K562 (cell line): ENCODE data around the gene CDC5L. TPM values are rescaled to one million over a fixed set of nuclear protein-coding genes. Genes with fewer than 3 reads are reported as not detected.

Experiments used
- ATAC-seq: fragments of 200-7000 bp; cut with Tn5 transposase; 3 replicates; pipeline ENCODE4 v1.9.1; 2020; ENCODE audit warnings: moderate library complexity
- BruUV-seq: library from RNA; stranded (reverse); fragments of 400-500 nt; replicated peaks from 2 replicates; lab custom pipeline; 2021; lab: Mats Ljungman, UMichigan
- CTCF ChIA-PET: fragments of 300-600 bp; formaldehyde crosslinking; extraction: SDS; loops from one replicate; lab custom pipeline; 2021; ENCODE audit warnings: low intra/inter-chr PET ratio; lab: Yijun Ruan, JAX
- POLR2A ChIA-PET: fragments of 300-600, 350-650 bp; sonication (Branson Sonifier 250); formaldehyde crosslinking; extraction: SDS; loops from one replicate; lab custom pipeline; 2021; ENCODE audit warnings: antibody characterized with exemption, inconsistent platforms; lab: Yijun Ruan, JAX
- DNase-seq, 4 experiments: peaks; one replicate each; pipeline versions ENCODE4 v3.0.0 to v3.0.0-alpha.2; 2011 to 2018; ENCODE audit warnings: low spot score in 3 of 4, mixed read lengths in 3 of 4; ENCODE audit errors: extremely low read depth in 1 of 4
- FAIRE-seq: peaks from 2 replicates; lab custom pipeline; 2011; peaks lifted over from hg19 to GRCh38; lab: Jason Lieb, UNC
- H2AFZ ChIP-seq: 2 replicates; pipeline ENCODE4 v1.6.0; 2011; ENCODE audit warnings: low read depth, low read length, control low read depth, inconsistent platforms
- H3K27ac ChIP-seq: fragments of 200-600 bp; 3 replicates; pipeline ENCODE4 v1.8.0; 2011; ENCODE audit warnings: low read depth, mild to moderate bottlenecking, control low read depth, inconsistent platforms, low read length, moderate library complexity, mixed read lengths; ENCODE audit errors: extremely low read depth
- H3K27me3 ChIP-seq, 2 experiments: fragments of 300-600 bp in 1 of 2; 2 replicates in 1 of 2; 3 replicates in 1 of 2; pipeline versions ENCODE4 v1.6.0 to v1.8.0; 2011; ENCODE audit warnings: inconsistent platforms in 2 of 2, low read length in 2 of 2, mild to moderate bottlenecking in 1 of 2, mixed read lengths in 1 of 2, moderate library complexity in 1 of 2; ENCODE audit not compliant: control insufficient read depth in 2 of 2, insufficient read depth in 2 of 2
- H3K36me3 ChIP-seq: fragments of 300-600 bp; 3 replicates; pipeline ENCODE4 v1.8.0; 2011; ENCODE audit warnings: mild to moderate bottlenecking, low read length, inconsistent platforms; ENCODE audit not compliant: control insufficient read depth, insufficient read depth
- H3K4me1 ChIP-seq, 2 experiments: fragments of 200-600 bp in 1 of 2; replicated peaks in 1 of 2; 2 replicates in 1 of 2; 3 replicates in 1 of 2; pipeline versions ENCODE4 v1.5.1 to v1.8.0; 2011; ENCODE audit warnings: inconsistent platforms in 2 of 2, low read length in 2 of 2, mild to moderate bottlenecking in 1 of 2, mixed read lengths in 1 of 2, moderate library complexity in 1 of 2; ENCODE audit not compliant: control insufficient read depth in 2 of 2, insufficient read depth in 2 of 2
- H3K4me2 ChIP-seq: 2 replicates; pipeline ENCODE4 v1.6.1; 2011; ENCODE audit warnings: low read length, control low read depth, inconsistent platforms, mixed read lengths; ENCODE audit not compliant: insufficient read depth
- H3K4me3 ChIP-seq: fragments of 200-600 bp; sonication (generic), shearing (Covaris generic); 2 replicates; pipeline ENCODE4 v1.5.1; 2016; ENCODE audit warnings: control low read depth, inconsistent platforms
- H3K79me2 ChIP-seq: fragments of 200-600 bp; 3 replicates; pipeline ENCODE4 v1.8.0; 2011; ENCODE audit warnings: low read length, inconsistent platforms; ENCODE audit not compliant: control insufficient read depth, insufficient read depth
- H3K9ac ChIP-seq, 2 experiments: 2 replicates each; pipeline versions ENCODE4 v1.6.0 to v1.6.1; 2011; ENCODE audit warnings: low read depth in 2 of 2, low read length in 2 of 2, control low read depth in 1 of 2, inconsistent platforms in 1 of 2, mild to moderate bottlenecking in 1 of 2, mixed read lengths in 1 of 2; ENCODE audit not compliant: insufficient read depth in 1 of 2
- H3K9me1 ChIP-seq: one replicate; pipeline ENCODE4 v1.6.0; 2011; ENCODE audit warnings: inconsistent platforms, mild to moderate bottlenecking, low read length, moderate library complexity; ENCODE audit not compliant: control insufficient read depth, insufficient read depth
- H3K9me3 ChIP-seq: replicated peaks from 2 replicates; pipeline ENCODE4 v1.5.1; 2011; ENCODE audit warnings: low read depth, low read length, inconsistent platforms; ENCODE audit not compliant: control insufficient read depth, insufficient read depth
- H4K20me1 ChIP-seq: replicated peaks from 2 replicates; pipeline ENCODE4 v1.6.1; 2011; ENCODE audit warnings: low read length, inconsistent platforms, mixed read lengths; ENCODE audit not compliant: control insufficient read depth, insufficient read depth
- LCOR ChIP-seq: sonication (generic); formaldehyde crosslinking; IDR thresholded peaks from 2 replicates; pipeline ENCODE4 v1.8.0; 2022; ENCODE audit warnings: mild to moderate bottlenecking, missing genetic modification reagents
- MAFF ChIP-seq: IDR thresholded peaks from 2 replicates; pipeline ENCODE4 v1.6.1; 2012; ENCODE audit warnings: low read length, improper control_type of control experiment
- ZNF133 ChIP-seq: fragments of 250-450 bp; sonication (Bioruptor Pico); IDR thresholded peaks from 2 replicates; pipeline ENCODE4 v1.4.0; 2020; ENCODE audit warnings: mild to moderate bottlenecking
- ZNF316 ChIP-seq: fragments of 450-650 bp; IDR thresholded peaks from 2 replicates; pipeline ENCODE4 v1.6.1; 2016
- WGBS: fragments of 100-300 bp; shearing (Covaris generic); methylation state at CpG from one replicate; pipeline ENCODE4 v1.1.6; 2016; ENCODE audit warnings: low coverage, mixed read lengths; ENCODE audit not compliant: insufficient coverage; ENCODE audit errors: missing lambda C conversion rate; 5-methylcytosine and 5-hydroxymethylcytosine counted together
- in situ Hi-C: fragments of 300-500 bp; cut with MboI; formaldehyde crosslinking; loops from 4 replicates; pipeline ENCODE4 v1.15.0; 2018; ENCODE audit warnings: inconsistent platforms, mixed read lengths
- intact Hi-C: fragments of 100-400 bp; cut with micrococcal nuclease; formaldehyde crosslinking; loops from 2 replicates; pipeline ENCODE4 v1.14.2; 2022
- polyA plus RNA-seq, 8 experiments: library from polyadenylated mRNA; depleted of rRNA in 4 of 8; stranded (reverse) in 5 of 8; unstranded in 3 of 8; fragments of >200 nt; fragmentation: Nextera tagmentation in 2 of 8; fragmentation: Illumina TruSeq in 1 of 8; extraction: Ambion mirVana in 2 of 8; extraction: Trizol in 1 of 8; gene quantifications; 2 replicates each; pipeline versions ENCODE4 v1.2.1 to v1.2.3, GENCODE V29; 2011 to 2014; ENCODE audit warnings: inconsistent platforms in 1 of 8, missing spikeins in 1 of 8
- total RNA-seq, 7 experiments: library from RNA; depleted of rRNA in 6 of 7; stranded (reverse); fragments of >200 nt in 6 of 7; fragmentation: Illumina TruSeq in 2 of 7; extraction: Trizol in 2 of 7; gene quantifications; 2 replicates each; pipeline versions ENCODE4 v1.2.1 to v1.2.3, GENCODE V29; 2011 to 2021; ENCODE audit warnings: low replicate concordance in 1 of 7
- TF ChIP-seq, protein P1 (sequence below), 2 experiments: fragments of 450-650 bp; IDR thresholded peaks; 2 replicates each; pipeline ENCODE4 v1.6.1; 2018; ENCODE audit warnings: mild to moderate bottlenecking in 2 of 2, low read depth in 1 of 2; ENCODE audit not compliant: partially characterized antibody in 2 of 2

CDC5L gene
- total and polyA plus RNA-seq, 9 of the 15 experiments (the other 6 are each of a cell fraction or from before 2014, with no cell fraction given) = 22.3 to 44.2 (median 30.8) TPM

DNA sequence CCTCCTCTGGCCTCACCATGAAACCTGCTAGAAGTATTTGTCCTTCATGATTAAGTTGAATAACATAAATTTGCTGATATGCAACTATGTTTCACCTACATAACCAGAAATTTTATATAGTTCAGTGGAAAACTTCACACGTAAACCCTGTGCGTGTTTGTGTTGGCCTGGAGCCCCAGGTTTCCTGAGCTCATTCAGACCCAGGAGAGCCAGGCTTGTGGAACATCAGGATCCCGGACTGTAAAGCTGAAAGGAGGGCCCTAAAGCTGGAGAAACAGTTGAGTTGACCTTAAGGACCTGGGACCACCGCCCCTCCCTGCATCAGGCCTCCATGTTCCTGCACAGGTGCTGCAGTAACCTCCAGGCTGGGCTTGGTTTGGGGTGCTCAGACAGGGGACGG is 48.2 kb upstream of the CDC5L start:
- TF ChIP-seq LCOR (CRISPR knock-in tag) (no peak), ZNF316 (peak; percentile 37; the same call in 1 of the 2 replicates), MAFF (no peak), ZNF133 (CRISPR knock-in tag) (no peak)
- TF ChIP-seq, protein P1, sequence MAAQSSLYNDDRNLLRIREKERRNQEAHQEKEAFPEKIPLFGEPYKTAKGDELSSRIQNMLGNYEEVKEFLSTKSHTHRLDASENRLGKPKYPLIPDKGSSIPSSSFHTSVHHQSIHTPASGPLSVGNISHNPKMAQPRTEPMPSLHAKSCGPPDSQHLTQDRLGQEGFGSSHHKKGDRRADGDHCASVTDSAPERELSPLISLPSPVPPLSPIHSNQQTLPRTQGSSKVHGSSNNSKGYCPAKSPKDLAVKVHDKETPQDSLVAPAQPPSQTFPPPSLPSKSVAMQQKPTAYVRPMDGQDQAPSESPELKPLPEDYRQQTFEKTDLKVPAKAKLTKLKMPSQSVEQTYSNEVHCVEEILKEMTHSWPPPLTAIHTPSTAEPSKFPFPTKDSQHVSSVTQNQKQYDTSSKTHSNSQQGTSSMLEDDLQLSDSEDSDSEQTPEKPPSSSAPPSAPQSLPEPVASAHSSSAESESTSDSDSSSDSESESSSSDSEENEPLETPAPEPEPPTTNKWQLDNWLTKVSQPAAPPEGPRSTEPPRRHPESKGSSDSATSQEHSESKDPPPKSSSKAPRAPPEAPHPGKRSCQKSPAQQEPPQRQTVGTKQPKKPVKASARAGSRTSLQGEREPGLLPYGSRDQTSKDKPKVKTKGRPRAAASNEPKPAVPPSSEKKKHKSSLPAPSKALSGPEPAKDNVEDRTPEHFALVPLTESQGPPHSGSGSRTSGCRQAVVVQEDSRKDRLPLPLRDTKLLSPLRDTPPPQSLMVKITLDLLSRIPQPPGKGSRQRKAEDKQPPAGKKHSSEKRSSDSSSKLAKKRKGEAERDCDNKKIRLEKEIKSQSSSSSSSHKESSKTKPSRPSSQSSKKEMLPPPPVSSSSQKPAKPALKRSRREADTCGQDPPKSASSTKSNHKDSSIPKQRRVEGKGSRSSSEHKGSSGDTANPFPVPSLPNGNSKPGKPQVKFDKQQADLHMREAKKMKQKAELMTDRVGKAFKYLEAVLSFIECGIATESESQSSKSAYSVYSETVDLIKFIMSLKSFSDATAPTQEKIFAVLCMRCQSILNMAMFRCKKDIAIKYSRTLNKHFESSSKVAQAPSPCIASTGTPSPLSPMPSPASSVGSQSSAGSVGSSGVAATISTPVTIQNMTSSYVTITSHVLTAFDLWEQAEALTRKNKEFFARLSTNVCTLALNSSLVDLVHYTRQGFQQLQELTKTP (IDR thresholded peaks at IDR 0.05; ENCODE audit: low read depth in 1 of 2, partially characterized antibody in 2 of 2) = no peak
- Histone ChIP-seq H3K4me1 (peaks cover 5 to 11% of the 10 kb centered on the region in 2 experiments; a peak in 3 of 5 replicates), H3K27ac (no peak overlapping the region), H3K9me1 (no peaks in the 10 kb centered on the region), H3K79me2 (no peaks in the 10 kb centered on the region), H4K20me1 (no peaks in the 10 kb centered on the region), H3K4me3 (no peak overlapping the region), H3K9me3 (no peaks in the 10 kb centered on the region), H3K36me3 (no peaks in the 10 kb centered on the region), H3K4me2 (no peak overlapping the region), H3K27me3 (peaks cover 28 to 37% of the 10 kb centered on the region in 2 experiments), H3K9ac (no peak overlapping the region; a peak in 1 of 4 replicates), H2AFZ (no peak overlapping the region)
- ChIA-PET POLR2A (interaction anchor here (0.6 to 1.3 kb wide), 2 partner anchors 13 to 762 kb away, joined by 3 to 4 read pairs; no protein-coding TSS in a partner anchor), CTCF (interaction anchor here (0.5 to 3.4 kb wide), 10 partner anchors 27 to 573 kb away, joined by 3 to 61 read pairs (median 4); partner anchors contain the start of genes NFKBIE and TMEM151B)
- WGBS = 50% methylated on average over 5 of the region's 5 CpGs
- ATAC-seq (no peak), FAIRE-seq (no peak), DNase-seq (no peak)
- in situ Hi-C loops = no loop called here
- intact Hi-C loops = loop anchor here (10.0 kb wide), 1 partner anchor 244 kb away; no protein-coding TSS in a partner anchor
- BruUV-seq = no TSS peak
